ENCODE results near the gene GABARAP.

GABARAP gene

GRCh38 chr17:7261379-7262191, 19.3 kb upstream of the GABARAP start:
- Histone ChIP-seq H3K4me1 (peaks cover 29% of the 10 kb centered on the region), H3K4me2 (peak overlapping the region; percentile 76), H4K20me1 (peaks cover 52% of the 10 kb centered on the region), H3K36me3 (peaks cover 39% of the 10 kb centered on the region), H3K27me3 (peaks cover 65% of the 10 kb centered on the region), H3K9me3 (no peaks in the 10 kb centered on the region), H3K27ac (no peak overlapping the region), H3K9ac (0 out of 2 replicates have a peak overlapping the region, but pooled peaks have one; percentile 34), H3K4me3 (peak overlapping the region; percentile 57)
- no peak for TF ChIP-seq Cebpa-rat (IDR thresholded peaks at IDR 0.05)

- Histone ChIP-seq H3K4me2 (peak overlapping the region; percentile 76), H3K9ac (0 out of 2 replicates have a peak overlapping the region, but pooled peaks have one; percentile 34), H4K20me1 (peaks cover 52% of the 10 kb centered on the region), H3K27me3 (peaks cover 65% of the 10 kb centered on the region), H3K9me3 (no peaks in the 10 kb centered on the region), H3K4me3 (peak overlapping the region; percentile 57), H3K4me1 (peaks cover 29% of the 10 kb centered on the region), H3K36me3 (peaks cover 47% of the 10 kb centered on the region), H3K27ac (no peak overlapping the region)
- no peak for TF ChIP-seq Cebpa-rat (IDR thresholded peaks at IDR 0.05)
Measured at GRCh38 chr17:7260651-7261378, 18.6 kb upstream of the GABARAP start.

DNA sequence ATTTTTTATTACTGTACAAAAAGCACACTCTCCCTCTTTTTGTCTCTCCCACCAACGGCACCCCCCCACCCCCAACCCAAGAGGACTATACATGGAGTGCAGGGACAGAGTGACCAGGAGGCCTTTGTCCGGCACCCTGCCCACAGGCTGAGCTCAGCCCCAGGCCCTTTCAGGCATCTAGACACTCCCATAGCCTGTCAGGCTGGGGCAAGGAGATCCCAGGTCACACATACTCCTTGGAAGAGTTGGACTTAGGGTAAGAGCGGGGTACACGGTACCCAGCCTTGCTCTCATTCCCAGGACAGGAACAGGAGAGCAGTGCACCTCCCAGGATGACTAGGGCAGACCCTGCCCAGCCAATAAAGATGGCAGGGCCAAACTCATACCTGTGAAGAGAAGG, 17.9 kb upstream of the GABARAP start:
- Histone ChIP-seq H3K4me2 (no peak overlapping the region), H3K4me3 (no peak overlapping the region), H3K9ac (no peak overlapping the region), H3K9me3 (no peaks in the 10 kb centered on the region), H4K20me1 (peaks cover 52% of the 10 kb centered on the region), H3K27ac (no peak overlapping the region), H3K36me3 (peaks cover 53% of the 10 kb centered on the region), H3K4me1 (peaks cover 29% of the 10 kb centered on the region), H3K27me3 (peaks cover 65% of the 10 kb centered on the region)
- no peak for TF ChIP-seq Cebpa-rat (IDR thresholded peaks at IDR 0.05)

GRCh38 chr17:7259555-7259889, 17.3 kb upstream of the GABARAP start:
- no peak for TF ChIP-seq Cebpa-rat (IDR thresholded peaks at IDR 0.05)
- no peaks in the 10 kb centered on the region for H3K9me3 ChIP-seq
- H3K4me2 ChIP-seq = no peak overlapping the region
- H3K4me3 ChIP-seq = no peak overlapping the region
- no peak overlapping the region for H3K9ac ChIP-seq
- H3K4me1 ChIP-seq = peaks cover 29% of the 10 kb centered on the region
- peaks cover 52% of the 10 kb centered on the region for H4K20me1 ChIP-seq
- peaks cover 59% of the 10 kb centered on the region for H3K27me3 ChIP-seq
- no peak overlapping the region for H3K27ac ChIP-seq
- peaks cover 60% of the 10 kb centered on the region for H3K36me3 ChIP-seq

- Histone ChIP-seq H3K36me3 (peaks cover 65% of the 10 kb centered on the region), H3K27ac (no peak overlapping the region), H3K4me2 (no peak overlapping the region), H4K20me1 (peaks cover 52% of the 10 kb centered on the region), H3K9me3 (no peaks in the 10 kb centered on the region), H3K27me3 (peaks cover 53% of the 10 kb centered on the region), H3K9ac (no peak overlapping the region), H3K4me3 (no peak overlapping the region), H3K4me1 (peaks cover 29% of the 10 kb centered on the region)
- peak; percentile 37; the same call in 1 of the 2 replicates for TF ChIP-seq Cebpa-rat (IDR thresholded peaks at IDR 0.05)
Measured at GRCh38 chr17:7258731-7259554, 16.7 kb upstream of the GABARAP start.

DNA sequence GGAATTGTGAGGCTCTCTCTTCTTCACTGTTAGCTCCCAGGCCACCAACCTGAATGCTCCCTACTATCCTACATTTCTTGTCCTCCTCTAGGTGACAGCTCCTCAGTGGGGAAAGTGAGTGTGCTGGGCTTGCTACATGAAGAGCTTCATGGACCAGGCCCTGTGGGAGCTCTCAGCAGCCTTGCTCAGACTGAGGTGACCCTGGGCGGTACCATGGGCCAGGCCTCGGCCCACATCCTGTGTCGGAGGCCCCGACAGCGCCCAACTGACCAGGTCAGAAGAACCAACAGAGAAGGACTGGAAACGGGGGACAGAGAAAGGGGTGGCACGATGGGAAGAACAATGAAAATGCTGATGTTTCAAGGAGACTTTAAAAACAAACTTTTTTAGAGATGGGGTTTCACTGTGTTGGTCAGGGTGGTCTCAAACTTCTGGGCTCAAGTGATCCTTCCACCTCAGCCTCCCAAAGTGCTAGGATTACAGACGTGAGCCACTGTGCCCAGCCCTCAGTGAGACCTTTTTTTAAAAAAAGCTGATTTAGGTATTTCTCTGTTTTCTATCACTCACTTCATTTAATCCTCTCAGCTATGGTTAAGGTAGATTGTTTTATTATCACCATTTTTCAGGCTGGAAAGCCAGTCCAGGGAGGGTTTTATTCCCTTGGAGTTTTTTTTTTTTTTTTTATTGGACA, 14.7 kb upstream of the GABARAP start:
- Histone ChIP-seq H3K27ac (no peak overlapping the region), H3K4me1 (peaks cover 24% of the 10 kb centered on the region), H3K4me3 (no peak overlapping the region), H4K20me1 (peaks cover 35% of the 10 kb centered on the region), H3K36me3 (peaks cover 66% of the 10 kb centered on the region), H3K4me2 (no peak overlapping the region), H3K9ac (no peak overlapping the region), H3K27me3 (peaks cover 33% of the 10 kb centered on the region), H3K9me3 (no peaks in the 10 kb centered on the region)
- TF ChIP-seq Cebpa-rat (IDR thresholded peaks at IDR 0.05) = no peak

- no peak overlapping the region for H3K27ac ChIP-seq
- no peaks in the 10 kb centered on the region for H3K9me3 ChIP-seq
Measured at GRCh38 chr17:7254511-7254910, 12.3 kb upstream of the GABARAP start.

GRCh38 chr17:7253082-7253481, 10.8 kb upstream of the GABARAP start:
- peak overlapping the region; percentile 81 for H3K4me2 ChIP-seq
- H3K27ac ChIP-seq = peak overlapping the region; percentile 90
- H3K4me3 ChIP-seq = peak overlapping the region; percentile 81
- no peaks in the 10 kb centered on the region for H3K9me3 ChIP-seq
- peaks cover 47% of the 10 kb centered on the region for H3K36me3 ChIP-seq
- no peaks in the 10 kb centered on the region for H3K27me3 ChIP-seq
- TF ChIP-seq Cebpa-rat (IDR thresholded peaks at IDR 0.05) = no peak
- peak overlapping the region; percentile 94 for H3K9ac ChIP-seq
- H3K4me1 ChIP-seq = peaks cover 35% of the 10 kb centered on the region
- H4K20me1 ChIP-seq = peaks cover 29% of the 10 kb centered on the region

More at GRCh38 chr17:7254511-7254910, 12.3 kb upstream of the GABARAP start:
- H3K4me2 ChIP-seq = no peak overlapping the region
- no peak overlapping the region for H3K4me3 ChIP-seq
- H3K4me1 ChIP-seq = peaks cover 21% of the 10 kb centered on the region
- peaks cover 57% of the 10 kb centered on the region for H3K36me3 ChIP-seq
- peaks cover 9% of the 10 kb centered on the region for H3K27me3 ChIP-seq
- H4K20me1 ChIP-seq = peaks cover 25% of the 10 kb centered on the region
- H3K9ac ChIP-seq = no peak overlapping the region
- no peak for TF ChIP-seq Cebpa-rat (IDR thresholded peaks at IDR 0.05)

All from BLaER1 (cell line).